ENCODE results near the gene THRAP3. TPM values are rescaled to one million over a fixed set of nuclear protein-coding genes. Genes with fewer than 3 reads are reported as not detected.

The THRAP3 gene
- total and polyA plus RNA-seq, 9 of the 15 experiments (the other 6 are each of a cell fraction or from before 2014, with no cell fraction given) = 66.2 to 135 (median 113) TPM

GRCh38 chr1:36223996-36224536 is at the start of gene THRAP3 (continued):
- TF ChIP-seq HMBOX1 (IDR thresholded peaks at IDR 0.05) (no peak; the same call in 1 of the 2 replicates), MITF (IDR thresholded peaks at IDR 0.05) (peak; percentile 99), ZBTB9 (CRISPR knock-in tag; IDR thresholded peaks at IDR 0.05) (no peak; the same call in 1 of the 2 replicates), CC2D1A (IDR thresholded peaks at IDR 0.05) (0 out of 2 replicates have a peak, but pooled peaks have one; percentile 3), NFE2 (IDR thresholded peaks at IDR 0.05; ENCODE audit: low read depth) (no peak), MAX (CRISPR knock-in tag; IDR thresholded peaks at IDR 0.05) (peak; percentile 92), CBX1 (IDR thresholded peaks at IDR 0.05; ENCODE audit: low read depth) (peak; percentile 86; the same call in 1 of the 2 replicates), HDGF (IDR thresholded peaks at IDR 0.05) (no peak), EHMT2 (IDR thresholded peaks at IDR 0.05) (no peak), XRCC4 (IDR thresholded peaks at IDR 0.05; ENCODE audit: extremely low read depth, insufficient read depth, insufficient read length) (no peak), RAD51 (IDR thresholded peaks at IDR 0.05; ENCODE audit: borderline replicate concordance, low read depth) (peak; percentile 99), HDAC8 (tag; IDR thresholded peaks at IDR 0.05) (0 out of 2 replicates have a peak, but pooled peaks have one; percentile 36), E2F5 (CRISPR knock-in tag; IDR thresholded peaks at IDR 0.05) (peak; percentile 70; the same call in 1 of the 2 replicates), ZNF717 (CRISPR knock-in tag; IDR thresholded peaks at IDR 0.05) (no peak), OTX1 (CRISPR knock-in tag; IDR thresholded peaks at IDR 0.05) (no peak), TSHZ1 (CRISPR knock-in tag; IDR thresholded peaks at IDR 0.05) (no peak), THRAP3 (IDR thresholded peaks at IDR 0.05; ENCODE audit: borderline replicate concordance) (no peak)

Data from K562 (cell line).